Trophoblast cell (in vitro differentiated cells and primary cell): ENCODE measurements around the gene TSPAN4.

Source experiments
- DNase-seq, 2 donors: peaks; one replicate each; pipeline ENCODE4 v3.0.0-alpha.2; 2016
- H2AFZ ChIP-seq: 2 replicates; pipeline ENCODE4 v1.6.1; 2013; ENCODE audit warnings: low read length, moderate library complexity, mild to moderate bottlenecking; ENCODE audit not compliant: insufficient read depth, poor library complexity
- H2AK5ac ChIP-seq: 2 replicates; pipeline ENCODE4 v1.6.1; 2013; ENCODE audit warnings: mild to moderate bottlenecking, low read length
- H2BK120ac ChIP-seq: 2 replicates; pipeline ENCODE4 v1.6.1; 2013; ENCODE audit warnings: low read length, mild to moderate bottlenecking, moderate library complexity; ENCODE audit not compliant: insufficient read depth, poor library complexity
- H2BK12ac ChIP-seq: 2 replicates; pipeline ENCODE4 v1.6.1; 2013; ENCODE audit warnings: mild to moderate bottlenecking, low read length, moderate library complexity
- H2BK5ac ChIP-seq: 2 replicates; pipeline ENCODE4 v1.6.1; 2013; ENCODE audit warnings: low read length, low read depth, moderate library complexity, mild to moderate bottlenecking; ENCODE audit not compliant: poor library complexity
- H3K14ac ChIP-seq: 2 replicates; pipeline ENCODE4 v1.6.1; 2013; ENCODE audit warnings: mild to moderate bottlenecking, low read length
- H3K18ac ChIP-seq: 2 replicates; pipeline ENCODE4 v1.6.1; 2013; ENCODE audit warnings: mild to moderate bottlenecking, low read length
- H3K23ac ChIP-seq: 2 replicates; pipeline ENCODE4 v1.6.1; 2013; ENCODE audit warnings: low read length
- H3K27ac ChIP-seq: 2 replicates; pipeline ENCODE4 v1.5.1; 2013; ENCODE audit warnings: low read depth, mild to moderate bottlenecking, inconsistent platforms, low read length, moderate library complexity
- H3K27me3 ChIP-seq: 2 replicates; pipeline ENCODE4 v1.6.1; 2013; ENCODE audit warnings: inconsistent platforms, mild to moderate bottlenecking, low read length, moderate library complexity; ENCODE audit not compliant: insufficient read depth
- H3K36me3 ChIP-seq, 2 experiments: 1 replicate in 1 of 2; 2 replicates in 1 of 2; pipeline ENCODE4 v1.6.1; 2013; ENCODE audit warnings: low read length in 2 of 2, mild to moderate bottlenecking in 2 of 2, moderate library complexity in 1 of 2; ENCODE audit not compliant: insufficient read depth in 2 of 2, control insufficient read depth in 1 of 2
- H3K4ac ChIP-seq: 2 replicates; pipeline ENCODE4 v1.6.1; 2013; ENCODE audit warnings: low read depth, mild to moderate bottlenecking, low read length, moderate library complexity
- H3K4me1 ChIP-seq, 2 experiments: 1 replicate in 1 of 2; 2 replicates in 1 of 2; pipeline ENCODE4 v1.6.1; 2013; ENCODE audit warnings: low read length in 2 of 2, mild to moderate bottlenecking in 2 of 2, moderate library complexity in 1 of 2; ENCODE audit not compliant: insufficient read depth in 2 of 2, control insufficient read depth in 1 of 2
- H3K4me2 ChIP-seq: 2 replicates; pipeline ENCODE4 v1.6.1; 2013; ENCODE audit warnings: inconsistent platforms, mild to moderate bottlenecking, low read length, moderate library complexity
- H3K4me3 ChIP-seq: 2 replicates; pipeline ENCODE4 v1.5.1; 2013; ENCODE audit warnings: mild to moderate bottlenecking, low read depth, low read length, inconsistent platforms
- H3K79me1 ChIP-seq: one replicate; pipeline ENCODE4 v1.6.1; 2013; ENCODE audit warnings: low read length
- H3K79me2 ChIP-seq: 2 replicates; pipeline ENCODE4 v1.6.1; 2013; ENCODE audit warnings: low read length, mild to moderate bottlenecking; ENCODE audit not compliant: control insufficient read depth, insufficient read depth, poor library complexity
- H3K9ac ChIP-seq: 2 replicates; pipeline ENCODE4 v1.6.1; 2013; ENCODE audit warnings: mild to moderate bottlenecking, low read length
- H3K9me3 ChIP-seq: 2 replicates; pipeline ENCODE4 v1.6.1; 2013; ENCODE audit warnings: low read depth, mild to moderate bottlenecking, control low read depth, inconsistent platforms, low read length; ENCODE audit not compliant: insufficient read depth
- H4K12ac ChIP-seq: 2 replicates; pipeline ENCODE4 v1.6.1; 2013; ENCODE audit warnings: low read depth, mild to moderate bottlenecking, low read length, moderate library complexity
- H4K8ac ChIP-seq: 2 replicates; pipeline ENCODE4 v1.6.1; 2013; ENCODE audit warnings: low read depth, mild to moderate bottlenecking, low read length, moderate library complexity
- H4K91ac ChIP-seq: one replicate; pipeline ENCODE4 v1.6.1; 2013; ENCODE audit warnings: low read depth, mild to moderate bottlenecking, low read length, moderate library complexity
- WGBS: extraction: QIAGEN DNeasy Blood & Tissue Kit; methylation state at CpG from one replicate; pipeline ENCODE4 v1.1.7; 2013; ENCODE audit warnings: missing lambda C conversion rate; ENCODE audit not compliant: insufficient read length, insufficient coverage; ENCODE audit errors: extremely low coverage; 5-methylcytosine and 5-hydroxymethylcytosine counted together

Gene TSPAN4

GRCh38 chr11:850775-851763, 8.4 kb downstream of the TSPAN4 start:
- no peak overlapping the region for H3K4me3 ChIP-seq
- H3K23ac ChIP-seq = no peak overlapping the region
- H4K12ac ChIP-seq = no peak overlapping the region
- H2BK120ac ChIP-seq = no peak overlapping the region
- peaks cover 14% of the 10 kb centered on the region for H3K27me3 ChIP-seq
- no peak overlapping the region for H2AK5ac ChIP-seq
- H2BK5ac ChIP-seq = no peak overlapping the region
- H3K79me2 ChIP-seq = no peaks in the 10 kb centered on the region
- H4K91ac ChIP-seq = no peak overlapping the region
- no CpG with 5 or more reads among the region's 28 CpGs for WGBS
- H3K4ac ChIP-seq = no peak overlapping the region
- no peaks in the 10 kb centered on the region for H3K36me3 ChIP-seq
- H3K79me1 ChIP-seq = no peaks in the 10 kb centered on the region
- H3K18ac ChIP-seq = no peak overlapping the region
- no peak overlapping the region for H2BK12ac ChIP-seq
- no peak overlapping the region for H3K9ac ChIP-seq
- H4K8ac ChIP-seq = no peak overlapping the region
- H3K27ac ChIP-seq = no peak overlapping the region
- H3K14ac ChIP-seq = no peak overlapping the region
- no peak overlapping the region for H2AFZ ChIP-seq
- H3K4me2 ChIP-seq = peak overlapping the region; percentile 92
- H3K4me1 ChIP-seq = peaks cover 10 to 14% of the 10 kb centered on the region in 2 experiments
- H3K9me3 ChIP-seq = no peaks in the 10 kb centered on the region
- DNase-seq = no peak

DNA sequence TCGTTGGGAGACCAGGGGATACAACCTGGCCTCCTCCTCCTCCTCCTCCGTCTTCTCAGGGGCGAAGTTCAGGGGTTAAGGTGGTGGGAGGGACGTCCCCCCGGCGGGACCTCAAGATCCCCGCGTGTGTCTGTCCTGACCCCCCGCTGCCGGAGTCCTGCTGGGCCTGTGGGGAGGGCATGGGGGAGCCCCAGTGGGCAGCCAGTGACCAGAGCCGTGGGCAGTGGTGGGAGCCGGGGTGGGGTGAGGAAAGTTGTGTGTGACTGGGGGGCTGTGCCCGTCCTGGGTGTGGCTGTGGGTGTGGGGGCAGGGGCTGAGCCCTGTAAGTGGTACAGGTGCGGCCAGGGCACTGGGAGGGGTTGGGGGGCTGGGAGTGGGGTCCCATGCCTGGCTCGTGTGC, 10.1 kb downstream of the TSPAN4 start:
- H3K14ac ChIP-seq = no peak overlapping the region
- H3K18ac ChIP-seq = no peak overlapping the region
- no peak overlapping the region for H4K12ac ChIP-seq
- no peak overlapping the region for H2BK12ac ChIP-seq
- no CpG with 5 or more reads among the region's 15 CpGs for WGBS
- H3K4ac ChIP-seq = no peak overlapping the region
- no peak for DNase-seq
- H3K4me3 ChIP-seq = no peak overlapping the region
- no peak overlapping the region for H2AK5ac ChIP-seq
- no peaks in the 10 kb centered on the region for H3K9me3 ChIP-seq
- H3K9ac ChIP-seq = no peak overlapping the region
- H3K4me1 ChIP-seq = peaks cover 10 to 14% of the 10 kb centered on the region in 2 experiments
- H3K36me3 ChIP-seq = no peaks in the 10 kb centered on the region
- H3K23ac ChIP-seq = no peak overlapping the region
- H4K91ac ChIP-seq = no peak overlapping the region
- peaks cover 14% of the 10 kb centered on the region for H3K27me3 ChIP-seq
- no peak overlapping the region for H2AFZ ChIP-seq
- H2BK120ac ChIP-seq = no peak overlapping the region
- no peak overlapping the region for H2BK5ac ChIP-seq
- no peak overlapping the region for H3K27ac ChIP-seq
- no peaks in the 10 kb centered on the region for H3K79me1 ChIP-seq
- H3K79me2 ChIP-seq = no peaks in the 10 kb centered on the region
- no peak overlapping the region for H3K4me2 ChIP-seq
- H4K8ac ChIP-seq = no peak overlapping the region

DNA sequence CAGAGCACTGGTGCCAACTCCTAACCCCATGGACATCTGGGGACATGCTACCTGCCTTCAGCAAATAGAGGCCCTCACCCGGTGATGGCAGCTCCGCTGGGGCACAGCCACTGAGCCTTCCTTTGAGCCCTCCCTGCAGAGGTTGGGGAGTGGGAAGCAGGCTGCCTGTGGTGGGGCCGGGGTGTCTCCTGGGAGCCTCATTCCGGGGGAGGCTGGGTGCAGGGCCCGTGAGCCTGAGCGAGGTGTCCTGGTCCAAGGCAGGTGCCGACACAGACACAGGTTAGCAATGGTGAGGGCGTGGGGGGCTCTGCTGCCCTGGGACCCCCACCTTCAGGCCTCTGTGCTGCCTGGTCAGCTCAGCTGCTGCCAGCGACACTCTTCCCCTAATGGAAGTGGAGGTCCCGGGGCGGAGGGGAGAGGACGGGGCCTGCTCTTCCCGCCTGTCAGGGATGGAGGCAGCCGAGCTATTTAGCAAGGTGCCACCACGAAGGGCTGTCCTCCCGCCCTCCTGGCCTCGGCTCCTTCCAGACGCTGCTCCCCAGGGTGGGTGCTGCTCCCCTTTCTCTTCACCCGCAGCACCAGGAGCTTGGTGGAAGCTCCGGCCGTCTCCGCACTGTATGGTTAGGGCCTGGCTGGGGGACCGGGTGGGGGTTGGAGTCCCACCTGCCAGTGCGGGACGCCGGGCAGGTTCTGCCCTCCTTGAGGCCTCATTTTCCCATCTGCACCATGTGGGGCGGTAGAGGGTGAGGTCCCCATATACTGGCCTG, 11.2 kb downstream of the TSPAN4 start:
- H4K12ac ChIP-seq = no peak overlapping the region
- H4K91ac ChIP-seq = no peak overlapping the region
- H3K23ac ChIP-seq = no peak overlapping the region
- no peaks in the 10 kb centered on the region for H3K79me2 ChIP-seq
- H3K18ac ChIP-seq = no peak overlapping the region
- H3K36me3 ChIP-seq = no peaks in the 10 kb centered on the region
- H3K4ac ChIP-seq = no peak overlapping the region
- H3K14ac ChIP-seq = no peak overlapping the region
- H4K8ac ChIP-seq = no peak overlapping the region
- H2AK5ac ChIP-seq = no peak overlapping the region
- no peak overlapping the region for H2AFZ ChIP-seq
- no peak overlapping the region for H3K9ac ChIP-seq
- no peak overlapping the region for H2BK120ac ChIP-seq
- WGBS = no CpG with 5 or more reads among the region's 27 CpGs
- peaks cover 6 to 9% of the 10 kb centered on the region in 2 experiments for H3K4me1 ChIP-seq
- no peak overlapping the region for H2BK12ac ChIP-seq
- no peak overlapping the region for H3K27ac ChIP-seq
- H3K4me3 ChIP-seq = no peak overlapping the region
- H3K27me3 ChIP-seq = peaks cover 14% of the 10 kb centered on the region
- H2BK5ac ChIP-seq = no peak overlapping the region
- H3K79me1 ChIP-seq = no peaks in the 10 kb centered on the region
- no peak overlapping the region for H3K4me2 ChIP-seq
- DNase-seq = no peak
- no peaks in the 10 kb centered on the region for H3K9me3 ChIP-seq

- Histone ChIP-seq H3K27ac (no peak overlapping the region), H3K4me2 (no peak overlapping the region), H3K4me1 (peaks cover 5 to 6% of the 10 kb centered on the region in 2 experiments), H3K79me2 (no peaks in the 10 kb centered on the region), H3K9ac (no peak overlapping the region), H3K9me3 (no peaks in the 10 kb centered on the region), H2BK120ac (no peak overlapping the region), H2BK12ac (no peak overlapping the region), H3K23ac (no peak overlapping the region), H4K8ac (no peak overlapping the region), H2AK5ac (no peak overlapping the region), H3K4ac (no peak overlapping the region), H3K18ac (no peak overlapping the region), H2BK5ac (no peak overlapping the region), H3K36me3 (no peaks in the 10 kb centered on the region), H2AFZ (no peak overlapping the region), H3K27me3 (peaks cover 13% of the 10 kb centered on the region), H4K91ac (no peak overlapping the region), H3K79me1 (no peaks in the 10 kb centered on the region), H3K4me3 (no peak overlapping the region), H4K12ac (no peak overlapping the region), H3K14ac (no peak overlapping the region)
- no CpG with 5 or more reads among the region's 20 CpGs for WGBS
- DNase-seq = no peak
Observed at GRCh38 chr11:854601-855329, 12.1 kb downstream of the TSPAN4 start.
